ENCODE measurements around the gene UQCR10. TPM values are rescaled to one million over a fixed set of nuclear protein-coding genes. Genes with fewer than 3 reads are reported as not detected.
A peak's percentile ranks its signal among the peaks of the same experiment; 100 is the strongest.
"Not testable (repeated sequence)": the region's sequence is repeated elsewhere in the genome, so short reads cannot be mapped to it uniquely, and the experiment has no call there.

UQCR10 gene
- total RNA-seq, 2 donors from 2014 or later = 31.9 to 36.8 TPM

- H3K27ac Mint-ChIP-seq = peak overlapping the region; percentile 45
- H3K27me3 Mint-ChIP-seq = no peaks in the 10 kb centered on the region
- H3K4me3 Mint-ChIP-seq = no peak overlapping the region
- H3K9me3 ChIP-seq (ENCODE audit: control insufficient read depth, low read length, poor library complexity, severe bottlenecking) = no peaks in the 10 kb centered on the region
- DNase-seq (no peak), ATAC-seq (no peak)
- H3K36me3 Mint-ChIP-seq (ENCODE audit: low read depth) = no peaks in the 10 kb centered on the region
- H3K4me1 Mint-ChIP-seq = no peaks in the 10 kb centered on the region
These were observed 24.8 kb upstream of the UQCR10 start for GRCh38 chr22:29742326-29742725.

GRCh38 chr22:29744902-29745301 lies 22.3 kb upstream of the UQCR10 start:
- Mint-ChIP-seq H3K4me3 (no peak overlapping the region), H3K4me1 (no peaks in the 10 kb centered on the region), H3K27ac (no peak overlapping the region), H3K27me3 (no peaks in the 10 kb centered on the region), H3K36me3 (ENCODE audit: low read depth) (peaks cover 4% of the 10 kb centered on the region)
- no peak for ATAC-seq
- H3K9me3 ChIP-seq (ENCODE audit: control insufficient read depth, low read length, poor library complexity, severe bottlenecking) = no peaks in the 10 kb centered on the region
- no peak for DNase-seq

GRCh38 chr22:29747832-29748231 lies 19.3 kb upstream of the UQCR10 start:
- H3K27me3 Mint-ChIP-seq = no peaks in the 10 kb centered on the region
- peaks cover 15% of the 10 kb centered on the region for H3K4me1 Mint-ChIP-seq
- DNase-seq (no peak), ATAC-seq (no peak)
- no peak overlapping the region for H3K4me3 Mint-ChIP-seq
- H3K9me3 ChIP-seq (ENCODE audit: control insufficient read depth, low read length, poor library complexity, severe bottlenecking) = no peaks in the 10 kb centered on the region
- no peak overlapping the region for H3K27ac Mint-ChIP-seq
- peaks cover 4% of the 10 kb centered on the region for H3K36me3 Mint-ChIP-seq (ENCODE audit: low read depth)

GRCh38 chr22:29748248-29748893 lies 18.8 kb upstream of the UQCR10 start:
- ATAC-seq (no peak), DNase-seq (no peak)
- no peaks in the 10 kb centered on the region for H3K27me3 Mint-ChIP-seq
- H3K27ac Mint-ChIP-seq = no peak overlapping the region
- H3K9me3 ChIP-seq (ENCODE audit: control insufficient read depth, low read length, poor library complexity, severe bottlenecking) = no peaks in the 10 kb centered on the region
- peaks cover 4% of the 10 kb centered on the region for H3K36me3 Mint-ChIP-seq (ENCODE audit: low read depth)
- peaks cover 15% of the 10 kb centered on the region for H3K4me1 Mint-ChIP-seq
- H3K4me3 Mint-ChIP-seq = no peak overlapping the region

GRCh38 chr22:29750029-29750428 lies 17.1 kb upstream of the UQCR10 start:
- ATAC-seq (no peak), DNase-seq (no peak)
- H3K36me3 Mint-ChIP-seq (ENCODE audit: low read depth) = peaks cover 4% of the 10 kb centered on the region
- peak overlapping the region; percentile 43 for H3K27ac Mint-ChIP-seq
- no peaks in the 10 kb centered on the region for H3K27me3 Mint-ChIP-seq
- H3K4me1 Mint-ChIP-seq = peaks cover 15% of the 10 kb centered on the region
- no peaks in the 10 kb centered on the region for H3K9me3 ChIP-seq (ENCODE audit: control insufficient read depth, low read length, poor library complexity, severe bottlenecking)
- peak overlapping the region; percentile 45 for H3K4me3 Mint-ChIP-seq

- peaks cover 4% of the 10 kb centered on the region for H3K36me3 Mint-ChIP-seq (ENCODE audit: low read depth)
- H3K4me3 Mint-ChIP-seq = no peak overlapping the region
- H3K9me3 ChIP-seq (ENCODE audit: control insufficient read depth, low read length, poor library complexity, severe bottlenecking) = no peaks in the 10 kb centered on the region
- ATAC-seq (peak; percentile 64), DNase-seq (no peak)
- H3K27me3 Mint-ChIP-seq = no peaks in the 10 kb centered on the region
- peaks cover 16% of the 10 kb centered on the region for H3K4me1 Mint-ChIP-seq
- peak overlapping the region; percentile 43 for H3K27ac Mint-ChIP-seq
These were observed 16.3 kb upstream of the UQCR10 start for GRCh38 chr22:29750559-29751538.

- Mint-ChIP-seq H3K4me3 (no peak overlapping the region), H3K27me3 (no peaks in the 10 kb centered on the region), H3K4me1 (peaks cover 16% of the 10 kb centered on the region), H3K36me3 (ENCODE audit: low read depth) (peaks cover 4% of the 10 kb centered on the region), H3K27ac (peak overlapping the region; percentile 43)
- DNase-seq = no peak
- H3K9me3 ChIP-seq (ENCODE audit: control insufficient read depth, low read length, poor library complexity, severe bottlenecking) = no peaks in the 10 kb centered on the region
- no peak for ATAC-seq
These were observed 15.5 kb upstream of the UQCR10 start for GRCh38 chr22:29751669-29752068.

GRCh38 chr22:29753808-29754657 lies 13.1 kb upstream of the UQCR10 start:
- Mint-ChIP-seq H3K27ac (no peak overlapping the region), H3K27me3 (no peaks in the 10 kb centered on the region), H3K4me1 (peaks cover 16% of the 10 kb centered on the region), H3K36me3 (ENCODE audit: low read depth) (no peaks in the 10 kb centered on the region), H3K4me3 (no peak overlapping the region)
- no peaks in the 10 kb centered on the region for H3K9me3 ChIP-seq (ENCODE audit: control insufficient read depth, low read length, poor library complexity, severe bottlenecking)
- DNase-seq (no peak), ATAC-seq (no peak)

- not testable (repeated sequence) for H3K27me3 Mint-ChIP-seq; H3K9me3 ChIP-seq (ENCODE audit: control insufficient read depth, low read length, poor library complexity, severe bottlenecking); H3K27ac Mint-ChIP-seq; H3K36me3 Mint-ChIP-seq (ENCODE audit: low read depth); ATAC-seq; DNase-seq; H3K4me3 Mint-ChIP-seq
- peaks cover 18% of the 10 kb centered on the region for H3K4me1 Mint-ChIP-seq
These were observed 12.3 kb upstream of the UQCR10 start for GRCh38 chr22:29754658-29755395.

GRCh38 chr22:29755889-29756288 lies 11.3 kb upstream of the UQCR10 start:
- no peak overlapping the region for H3K27ac Mint-ChIP-seq
- no peak overlapping the region for H3K4me3 Mint-ChIP-seq
- no peaks in the 10 kb centered on the region for H3K36me3 Mint-ChIP-seq (ENCODE audit: low read depth)

GRCh38 chr22:29756341-29756740 lies 10.8 kb upstream of the UQCR10 start:
- H3K9me3 ChIP-seq (ENCODE audit: control insufficient read depth, low read length, poor library complexity, severe bottlenecking) = no peaks in the 10 kb centered on the region
- Mint-ChIP-seq H3K27ac (no peak overlapping the region), H3K36me3 (ENCODE audit: low read depth) (no peaks in the 10 kb centered on the region), H3K4me1 (peaks cover 8% of the 10 kb centered on the region), H3K27me3 (no peaks in the 10 kb centered on the region), H3K4me3 (no peak overlapping the region)
- DNase-seq (no peak), ATAC-seq (no peak)

More at GRCh38 chr22:29755889-29756288, 11.3 kb upstream of the UQCR10 start:
- Mint-ChIP-seq H3K4me1 (peaks cover 11% of the 10 kb centered on the region), H3K27me3 (no peaks in the 10 kb centered on the region)
- H3K9me3 ChIP-seq (ENCODE audit: control insufficient read depth, low read length, poor library complexity, severe bottlenecking) = no peaks in the 10 kb centered on the region
- no peak for ATAC-seq
- no peak for DNase-seq

GRCh38 chr22:29757096-29757495 lies 10.1 kb upstream of the UQCR10 start:
- DNase-seq (no peak), ATAC-seq (no peak)
- H3K9me3 ChIP-seq (ENCODE audit: control insufficient read depth, low read length, poor library complexity, severe bottlenecking) = no peaks in the 10 kb centered on the region
- Mint-ChIP-seq H3K4me3 (no peak overlapping the region), H3K27ac (no peak overlapping the region), H3K4me1 (peaks cover 7% of the 10 kb centered on the region), H3K36me3 (ENCODE audit: low read depth) (no peaks in the 10 kb centered on the region), H3K27me3 (no peaks in the 10 kb centered on the region)
